GM12865 (cell line): Measurements from ENCODE around the gene SCN4A.
"Not testable (repeated sequence)": the region's sequence is repeated elsewhere in the genome, so short reads cannot be mapped to it uniquely, and the experiment has no call there.

Experiments
- DNase-seq: peaks from one replicate; pipeline ENCODE4 v3.0.0; 2010; ENCODE audit warnings: low read depth
- H3K4me3 ChIP-seq: 2 replicates; pipeline ENCODE4 v1.5.1; 2011; ENCODE audit warnings: mild to moderate bottlenecking, low read depth, low read length, control low read depth
- CTCF ChIP-seq: IDR thresholded peaks from 2 replicates; pipeline ENCODE4 v1.5.1; 2011; ENCODE audit warnings: low read length, control low read depth, low read depth, inconsistent platforms; ENCODE audit not compliant: insufficient read depth; ENCODE audit errors: missing control alignments

The SCN4A gene

GRCh38 chr17:63916566-63917185 lies 56.0 kb downstream of the SCN4A start:
- TF ChIP-seq CTCF = no peak
- no peak for DNase-seq
- H3K4me3 ChIP-seq = no peak overlapping the region

GRCh38 chr17:63915753-63916152 lies 57.0 kb downstream of the SCN4A start:
- not testable (repeated sequence) for DNase-seq, H3K4me3 ChIP-seq

GRCh38 chr17:63914471-63914870 lies 58.2 kb downstream of the SCN4A start:
- no peak for TF ChIP-seq CTCF
- H3K4me3 ChIP-seq = no peak overlapping the region
- no peak for DNase-seq

- DNase-seq = peak; percentile 40
- TF ChIP-seq CTCF = peak; percentile 71
- H3K4me3 ChIP-seq = no peak overlapping the region
These were observed 61.0 kb downstream of the SCN4A start for GRCh38 chr17:63911657-63912100.

- TF ChIP-seq CTCF = no peak
- no peak within 1 kb of the TSS for H3K4me3 ChIP-seq
- DNase-seq = no peak
These were observed 61.6 kb downstream of the SCN4A start, which contains the start of gene CSHL1 for GRCh38 chr17:63911041-63911635. Gene CSHL1, minus strand, starts transcription at chr17:63911258. Its CDS starts 62 bp downstream, at chr17:63911196.

- no peak for TF ChIP-seq CTCF
- H3K4me3 ChIP-seq = no peak overlapping the region
- DNase-seq = no peak
These were observed 62.6 kb downstream of the SCN4A start for GRCh38 chr17:63910096-63910495.

GRCh38 chr17:63909586-63909985 lies 63.1 kb downstream of the SCN4A start:
- not testable (repeated sequence) for H3K4me3 ChIP-seq, DNase-seq

- TF ChIP-seq CTCF = peak; percentile 20
- H3K4me3 ChIP-seq, DNase-seq: not testable (repeated sequence)
These were observed 65.4 kb downstream of the SCN4A start for GRCh38 chr17:63907161-63907778.

- not testable (repeated sequence) for DNase-seq, H3K4me3 ChIP-seq
These were observed 67.9 kb downstream of the SCN4A start for GRCh38 chr17:63904796-63905195.
